Gastrocnemius medialis (tissue), 4 donors: ENCODE results near the gene ACACB. TPM values are rescaled to one million over a fixed set of nuclear protein-coding genes. Genes with fewer than 3 reads are reported as not detected.

Source experiments
- ATAC-seq, 2 donors: fragments of 150-250 bp; one replicate each; pipeline ENCODE4 v1.9.1; 2016
- DNase-seq, 2 donors: peaks; one replicate each; pipeline ENCODE4 v3.0.0-alpha.2; 2019
- H3K27ac ChIP-seq, 4 donors: fragments of 200-600 bp; sonication (generic); 1 replicate in 1 of 4; 2 replicates in 3 of 4; pipeline ENCODE4 v1.5.1; 2016 to 2018; ENCODE audit warnings: mild to moderate bottlenecking in 2 of 4, moderate library complexity in 1 of 4
- H3K27me3 ChIP-seq, 3 donors: fragments of 200-600 bp; sonication (generic) in 2 of 3; 1 replicate in 1 of 3; 2 replicates in 2 of 3; pipeline versions ENCODE4 v1.5.1 to v1.6.0; 2016 to 2019; ENCODE audit warnings: mild to moderate bottlenecking in 1 of 3, moderate library complexity in 1 of 3
- H3K36me3 ChIP-seq, 2 donors: fragments of 200-600 bp; sonication (generic) in 1 of 2; one replicate each; pipeline ENCODE4 v1.5.1; 2017 to 2018
- H3K4me1 ChIP-seq, 2 donors: fragments of 200-600 bp; sonication (generic) in 1 of 2; one replicate each; pipeline ENCODE4 v1.5.1; 2016 to 2017; ENCODE audit warnings: mild to moderate bottlenecking in 2 of 2
- H3K4me3 ChIP-seq, 4 donors: fragments of 200-600 bp; sonication (generic) in 3 of 4; 1 replicate in 1 of 4; 2 replicates in 3 of 4; pipeline ENCODE4 v1.5.1; 2016 to 2019; ENCODE audit warnings: mild to moderate bottlenecking in 2 of 4
- H3K9me3 ChIP-seq, 3 donors: fragments of 200-600 bp; sonication (generic) in 2 of 3; 1 replicate in 1 of 3; 2 replicates in 2 of 3; pipeline ENCODE4 v1.5.1; 2016 to 2019
- CTCF ChIP-seq, 5 experiments: fragments of 450-650 bp in 3 of 5; fragments of 200-600 bp in 2 of 5; sonication (generic) in 2 of 5; IDR thresholded peaks in 4 of 5; conservative IDR thresholded peaks in 1 of 5; 1 replicate in 4 of 5; 2 replicates in 1 of 5; pipeline ENCODE4 v1.5.1; 2016 to 2019; ENCODE audit warnings: antibody characterized with exemption in 5 of 5, mild to moderate bottlenecking in 3 of 5, moderate library complexity in 3 of 5
- POLR2A ChIP-seq, 2 donors: fragments of 450-650 bp; IDR thresholded peaks; one replicate each; pipeline ENCODE4 v1.6.1; 2017; ENCODE audit warnings: antibody characterized with exemption in 2 of 2, mild to moderate bottlenecking in 2 of 2, moderate library complexity in 2 of 2
- in situ Hi-C, 4 donors: fragments of 200-750 bp; cut with MboI; loops; one replicate each; pipeline versions ENCODE4 v1.15.0 to v1.8.0; 2017; ENCODE audit warnings: low sequenced_read_pairs in 4 of 4
- intact Hi-C: fragments of 100-400 bp; cut with DNase I; formaldehyde crosslinking; loops from one replicate; pipeline ENCODE4 v1.15.1; 2023; ENCODE audit warnings: low total_unique reads
- total RNA-seq, 4 donors: library from RNA; depleted of rRNA; stranded (reverse); fragments of >200 nt; gene quantifications; one replicate each; pipeline versions ENCODE4 v1.1.0 to v1.2.3, GENCODE V29; 2016

ACACB gene
- total RNA-seq, 4 donors from 2014 or later: 595 to 1,103 (median 698) TPM

DNA sequence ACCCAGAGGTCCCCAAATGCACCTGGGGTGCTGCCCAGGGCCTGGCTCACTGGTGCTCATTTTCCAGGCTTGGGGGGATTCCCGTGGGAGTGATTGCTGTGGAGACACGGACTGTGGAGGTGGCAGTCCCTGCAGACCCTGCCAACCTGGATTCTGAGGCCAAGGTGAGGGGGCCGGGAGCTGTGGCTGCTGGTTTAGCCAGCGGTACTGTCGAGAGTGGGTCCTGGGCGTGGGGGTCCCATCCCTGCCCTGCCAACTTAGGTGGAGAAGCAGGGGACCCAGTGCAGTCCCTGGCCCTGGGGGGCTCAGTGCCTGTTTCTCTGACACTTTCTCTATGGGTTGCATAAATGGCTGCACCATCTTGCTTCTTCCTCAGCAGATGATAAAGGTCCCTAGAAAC lies 141.8 kb downstream of the ACACB start:
- TF ChIP-seq CTCF (IDR thresholded peaks at IDR 0.05 in 4 of 5, conservative IDR thresholded peaks at IDR 0.05 in 1 of 5) (no peak), POLR2A (IDR thresholded peaks at IDR 0.05) (no peak)
- peaks cover 13 to 14% of the 10 kb centered on the region in 2 donors for H3K4me1 ChIP-seq
- in situ Hi-C loops (loop anchor here in 2 of 4 donors (25.0 kb wide), 1 partner anchor 129 kb away; no protein-coding TSS in a partner anchor), intact Hi-C loops (no loop called here)
- H3K27me3 ChIP-seq: no peaks in the 10 kb centered on the region
- peak overlapping the region; percentile 50 to 71 (median 64) for H3K27ac ChIP-seq
- H3K4me3 ChIP-seq: no peak overlapping the region
- ATAC-seq (peak in 1 of 2 donors; percentile 5), DNase-seq (no peak)
- peaks cover 14 to 94% of the 10 kb centered on the region in 2 donors for H3K36me3 ChIP-seq
- no peaks in the 10 kb centered on the region for H3K9me3 ChIP-seq

DNA sequence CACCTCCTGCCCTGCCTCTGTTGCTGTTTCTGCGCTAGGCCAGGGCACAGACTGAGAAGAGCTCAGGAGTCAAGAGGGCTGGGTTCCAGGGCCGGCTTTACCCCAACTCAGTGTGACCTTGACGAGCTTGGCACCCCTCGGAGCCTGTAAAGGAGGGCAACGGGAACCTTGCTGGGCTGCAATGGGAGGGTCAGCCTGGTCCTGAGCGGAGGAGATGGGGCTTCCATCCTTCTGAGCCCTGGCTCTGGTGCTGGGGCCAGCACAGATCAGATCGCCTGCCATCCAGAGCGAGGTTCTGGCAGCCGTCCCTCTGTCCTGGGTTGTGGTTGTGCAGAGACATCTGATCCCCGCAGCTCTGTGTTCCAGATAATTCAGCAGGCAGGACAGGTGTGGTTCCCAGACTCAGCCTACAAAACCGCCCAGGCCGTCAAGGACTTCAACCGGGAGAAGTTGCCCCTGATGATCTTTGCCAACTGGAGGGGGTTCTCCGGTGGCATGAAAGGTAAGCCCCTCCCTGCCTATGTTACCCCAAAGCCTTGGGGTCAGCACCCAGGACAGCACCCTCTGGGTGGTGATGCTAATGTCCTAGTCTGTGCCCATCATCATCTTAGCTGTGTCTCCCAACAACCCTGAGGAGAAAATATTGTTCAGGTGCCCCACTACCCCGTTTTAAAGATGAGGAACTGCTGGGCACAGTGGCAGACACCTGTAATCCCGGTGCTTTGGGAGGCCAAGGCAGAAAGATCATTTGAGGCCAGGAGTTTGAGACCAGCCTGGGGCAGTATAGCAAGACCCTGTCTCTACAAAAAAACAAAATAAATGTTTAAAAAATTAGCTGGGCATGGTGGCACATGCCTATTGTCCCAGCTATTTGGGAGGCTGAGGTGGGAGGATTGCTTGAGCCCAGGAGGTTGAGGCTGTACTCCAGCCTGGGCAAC lies 142.5 kb downstream of the ACACB start:
- in situ Hi-C loops: loop anchor here in 2 of 4 donors (25.0 kb wide), 1 partner anchor 128 kb away; no protein-coding TSS in a partner anchor
- Histone ChIP-seq H3K4me3 (no peak overlapping the region), H3K9me3 (no peaks in the 10 kb centered on the region), H3K36me3 (peaks cover 14 to 94% of the 10 kb centered on the region in 2 donors), H3K27ac (peak overlapping the region; percentile 50 to 71 (median 64)), H3K27me3 (no peaks in the 10 kb centered on the region), H3K4me1 (peaks cover 7 to 9% of the 10 kb centered on the region in 2 donors)
- TF ChIP-seq CTCF (IDR thresholded peaks at IDR 0.05 in 4 of 5, conservative IDR thresholded peaks at IDR 0.05 in 1 of 5) (no peak), POLR2A (IDR thresholded peaks at IDR 0.05) (no peak)
- ATAC-seq (peak; percentile 67 to 76), DNase-seq (peak; percentile 79 to 92)
- intact Hi-C loops: no loop called here

- H3K36me3 ChIP-seq: peaks cover 14 to 94% of the 10 kb centered on the region in 2 donors
- peak overlapping the region; percentile 50 to 71 (median 64) for H3K27ac ChIP-seq
- in situ Hi-C loops (loop anchor here in 2 of 4 donors (25.0 kb wide), 1 partner anchor 128 kb away; no protein-coding TSS in a partner anchor), intact Hi-C loops (no loop called here)
- DNase-seq (no peak), ATAC-seq (no peak)
- H3K4me1 ChIP-seq: peaks cover 6 to 9% of the 10 kb centered on the region in 2 donors
- no peak overlapping the region for H3K4me3 ChIP-seq
- H3K27me3 ChIP-seq: no peaks in the 10 kb centered on the region
- H3K9me3 ChIP-seq: no peaks in the 10 kb centered on the region
- no peak for TF ChIP-seq POLR2A (IDR thresholded peaks at IDR 0.05)
- no peak for TF ChIP-seq CTCF (IDR thresholded peaks at IDR 0.05 in 4 of 5, conservative IDR thresholded peaks at IDR 0.05 in 1 of 5)
These were observed 143.1 kb downstream of the ACACB start for GRCh38 chr12:109259545-109259895.

DNA sequence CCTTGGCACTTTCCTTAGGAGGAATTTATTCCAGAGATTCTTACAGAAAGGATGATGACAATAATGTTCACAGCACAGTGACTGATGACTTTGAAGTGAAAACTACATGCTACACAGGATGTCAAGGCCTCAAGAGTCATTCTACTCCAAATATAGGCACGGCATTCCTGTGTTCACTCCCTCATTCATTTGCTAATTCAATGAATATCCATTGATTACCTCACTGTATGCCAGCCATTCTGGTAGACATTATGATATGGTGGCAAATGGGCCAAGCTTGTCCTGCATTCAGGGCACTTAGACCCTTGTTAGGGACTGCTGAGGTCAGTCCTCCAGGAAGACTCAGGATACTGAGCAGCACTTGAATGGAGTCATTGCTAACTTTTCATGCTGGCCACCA lies 144.7 kb downstream of the ACACB start:
- Histone ChIP-seq H3K4me1 (peaks cover 3 to 6% of the 10 kb centered on the region in 2 donors), H3K36me3 (peaks cover 12 to 94% of the 10 kb centered on the region in 2 donors), H3K27me3 (no peaks in the 10 kb centered on the region), H3K4me3 (no peak overlapping the region), H3K9me3 (no peaks in the 10 kb centered on the region), H3K27ac (no peak overlapping the region)
- in situ Hi-C loops (loop anchor here in 3 of 4 donors (10.0 to 25.0 kb wide), 2 partner anchors 124 to 126 kb away; no protein-coding TSS in a partner anchor), intact Hi-C loops (no loop called here)
- TF ChIP-seq POLR2A (IDR thresholded peaks at IDR 0.05) (no peak), CTCF (IDR thresholded peaks at IDR 0.05 in 4 of 5, conservative IDR thresholded peaks at IDR 0.05 in 1 of 5) (no peak)
- DNase-seq (no peak), ATAC-seq (no peak)
